ENCODE measurements around the gene ACOXL. TPM values are rescaled to one million over a fixed set of nuclear protein-coding genes. Genes with fewer than 3 reads are reported as not detected.

The ACOXL gene
- total and polyA plus RNA-seq, 2 of the 8 experiments (the other 6 are each of a cell fraction or from before 2014, with no cell fraction given): 11.4 to 20.6 TPM

GRCh38 chr2:110838657-110839384 lies 106.4 kb downstream of the ACOXL start:
- Histone ChIP-seq H3K56ac (replicated peaks; ENCODE audit: insufficient read length, low read depth, low read length) (no peak overlapping the region), H3K23ac (ENCODE audit: insufficient read length) (no peak overlapping the region), H3K23me2 (ENCODE audit: low read depth, low read length) (no peaks in the 10 kb centered on the region; the same call in 1 of the 2 replicates), H3K9me3 (ENCODE audit: insufficient read depth in 2 of 2, low read depth in 1 of 2, low read length in 1 of 2) (no peaks in the 10 kb centered on the region), H3K4me2 (ENCODE audit: insufficient read depth in 1 of 2, low read depth in 2 of 2, low read length in 2 of 2) (peak overlapping the region in 1 of 2 experiments; percentile 44; a peak in 1 of 4 replicates), H4K20me1 (replicated peaks in 1 of 2; ENCODE audit: control insufficient read depth in 1 of 2, insufficient read depth in 2 of 2, low read length in 2 of 2) (peaks cover 0 to 6% of the 10 kb centered on the region in 2 experiments), H3K9ac (replicated peaks in 1 of 4; ENCODE audit: extremely low read depth in 1 of 4, low read depth in 3 of 4, low read length in 3 of 4) (no peak overlapping the region), H3K79me2 (ENCODE audit: control insufficient read depth in 1 of 2, insufficient read depth in 2 of 2, low read length in 2 of 2) (no peaks in the 10 kb centered on the region), H3K79me1 (ENCODE audit: low read depth, low read length) (0 out of 2 replicates have a peak, but pooled peaks cover 3% of the 10 kb centered on the region), H4K91ac (replicated peaks; ENCODE audit: insufficient read length, low read length) (peak overlapping the region; percentile 88), H2BK15ac (ENCODE audit: low read length) (no peak overlapping the region; the same call in none of the 2 replicates), H2BK12ac (ENCODE audit: low read depth, low read length) (peak overlapping the region; percentile 100; the same call in 1 of the 2 replicates), H3K4me1 (replicated peaks in 1 of 4; ENCODE audit: control insufficient read depth in 3 of 4, insufficient read depth in 4 of 4, low read length in 3 of 4) (peaks cover 16 to 45% (median 39%) of the 10 kb centered on the region in 4 experiments), H2BK20ac (ENCODE audit: low read length) (0 out of 2 replicates have a peak overlapping the region, but pooled peaks have one; percentile 84), H3K27me3 (replicated peaks in 1 of 4; ENCODE audit: control insufficient read depth in 3 of 4, extremely low read depth in 1 of 4, insufficient read depth in 3 of 4, low read length in 3 of 4) (no peaks in the 10 kb centered on the region), H3K36me3 (ENCODE audit: control insufficient read depth in 2 of 4, insufficient read depth in 4 of 4, low read length in 3 of 4) (peaks cover 0 to 3% (median 0%) of the 10 kb centered on the region in 4 experiments; a peak in 1 of 8 replicates), H3K14ac (ENCODE audit: insufficient read length) (no peak overlapping the region), H2AK5ac (ENCODE audit: low read depth, low read length) (peak overlapping the region; percentile 98), H2BK5ac (ENCODE audit: low read depth, low read length) (peak overlapping the region; percentile 80; the same call in 1 of the 2 replicates), H2BK120ac (replicated peaks; ENCODE audit: low read depth, low read length) (no peak overlapping the region), H4K5ac (ENCODE audit: insufficient read length, low read depth, low read length) (no peak overlapping the region), H4K8ac (ENCODE audit: extremely low read depth, insufficient read depth, low read length) (no peak overlapping the region), H3K27ac (ENCODE audit: low read depth, low read length) (no peak overlapping the region), H3K4me3 (ENCODE audit: extremely low read depth in 1 of 4, insufficient read depth in 2 of 4, low read depth in 3 of 4, low read length in 4 of 4) (no peak overlapping the region), H3K4ac (replicated peaks; ENCODE audit: insufficient read length, low read depth, low read length) (peak overlapping the region; percentile 24), H3K18ac (ENCODE audit: extremely low read depth, low read length) (peak overlapping the region; percentile 39), H2AFZ (ENCODE audit: low read length) (no peak overlapping the region)
- POLR2A ChIA-PET (ENCODE audit: partially characterized antibody): interaction anchor here (1.5 kb wide), 1 partner anchor 11 kb away, joined by 3 read pairs; no protein-coding TSS in a partner anchor
- CTCF ChIA-PET (ENCODE audit: partially characterized antibody): interaction anchor here (1.5 to 6.8 kb wide), 2 partner anchors 15 to 27 kb away, joined by 7 to 58 read pairs; no protein-coding TSS in a partner anchor
- no peak for DNase-seq (ENCODE audit: low read depth in 1 of 2, low spot score in 2 of 2)
- no peak for FAIRE-seq
- TF ChIP-seq HDAC6 (IDR thresholded peaks at IDR 0.05; ENCODE audit: low read depth, low read length) (no peak), NANOG (IDR thresholded peaks at IDR 0.05; ENCODE audit: insufficient read depth, low read depth, low read length, poor library complexity, severe bottlenecking) (no peak), TCF12 (IDR thresholded peaks at IDR 0.05; ENCODE audit: low read depth, low read length) (no peak), RXRA (IDR thresholded peaks at IDR 0.05; ENCODE audit: insufficient read depth, low read depth, low read length) (no peak), SAP30 (IDR thresholded peaks at IDR 0.05; ENCODE audit: insufficient read depth, insufficient replicate concordance, low read length) (no peak), ASH2L (IDR thresholded peaks at IDR 0.05; ENCODE audit: low read length) (no peak), MAX (IDR thresholded peaks at IDR 0.05) (no peak), POLR2AphosphoS5 (IDR thresholded peaks at IDR 0.05; ENCODE audit: low read depth, low read length) (no peak), SP2 (IDR thresholded peaks at IDR 0.05; ENCODE audit: low read length) (no peak), SIX5 (IDR thresholded peaks at IDR 0.05; ENCODE audit: low read depth, low read length) (no peak)
- 82% methylated on average over 5 of the region's 5 CpGs; no CpG with 5 or more reads in 1 of the 2 experiments for WGBS, 2 experiments (ENCODE audit: extremely low coverage in 1 of 2, insufficient coverage in 1 of 2, insufficient read length in 1 of 2, insufficient replicate concordance in 2 of 2, low coverage in 1 of 2, low lambda C conversion rate in 2 of 2, missing lambda C conversion rate in 1 of 2)
